ENCODE data around the gene SAMD4A.

- TF ChIP-seq, protein P1, sequence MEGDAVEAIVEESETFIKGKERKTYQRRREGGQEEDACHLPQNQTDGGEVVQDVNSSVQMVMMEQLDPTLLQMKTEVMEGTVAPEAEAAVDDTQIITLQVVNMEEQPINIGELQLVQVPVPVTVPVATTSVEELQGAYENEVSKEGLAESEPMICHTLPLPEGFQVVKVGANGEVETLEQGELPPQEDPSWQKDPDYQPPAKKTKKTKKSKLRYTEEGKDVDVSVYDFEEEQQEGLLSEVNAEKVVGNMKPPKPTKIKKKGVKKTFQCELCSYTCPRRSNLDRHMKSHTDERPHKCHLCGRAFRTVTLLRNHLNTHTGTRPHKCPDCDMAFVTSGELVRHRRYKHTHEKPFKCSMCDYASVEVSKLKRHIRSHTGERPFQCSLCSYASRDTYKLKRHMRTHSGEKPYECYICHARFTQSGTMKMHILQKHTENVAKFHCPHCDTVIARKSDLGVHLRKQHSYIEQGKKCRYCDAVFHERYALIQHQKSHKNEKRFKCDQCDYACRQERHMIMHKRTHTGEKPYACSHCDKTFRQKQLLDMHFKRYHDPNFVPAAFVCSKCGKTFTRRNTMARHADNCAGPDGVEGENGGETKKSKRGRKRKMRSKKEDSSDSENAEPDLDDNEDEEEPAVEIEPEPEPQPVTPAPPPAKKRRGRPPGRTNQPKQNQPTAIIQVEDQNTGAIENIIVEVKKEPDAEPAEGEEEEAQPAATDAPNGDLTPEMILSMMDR (IDR thresholded peaks at IDR 0.05 in 8 of 11, conservative IDR thresholded peaks at IDR 0.05 in 3 of 11): no peak
- TF ChIP-seq POLR2AphosphoS5 (IDR thresholded peaks at IDR 0.05): no peak
Measured at GRCh38 chr14:54829486-54830224, 262.7 kb downstream of the SAMD4A start.
